ENCODE data around the gene SSR2. TPM values are rescaled to one million over a fixed set of nuclear protein-coding genes. Genes with fewer than 3 reads are reported as not detected.

Gene SSR2
- total and polyA plus RNA-seq, 7 donors = 44.6 to 255 (median 77.5) TPM

GRCh38 chr1:155984341-155984740 lies 36.4 kb downstream of the SSR2 start:
- TF ChIP-seq CTCF (IDR thresholded peaks at IDR 0.05) = no peak
- intact Hi-C loops (cut with DNase I) = no loop called here
- no peak for DNase-seq

GRCh38 chr1:155983191-155984024 lies 37.3 kb downstream of the SSR2 start:
- WGBS, 3 donors = 29 to 58% (median 34%) methylated on average over 4 of the region's 4 CpGs
- intact Hi-C loops (cut with DNase I) = no loop called here
- Histone ChIP-seq H3K27me3 (ENCODE audit: insufficient read depth in 3 of 3, low read length in 2 of 3) (no peaks in the 10 kb centered on the region), H3K27ac (peak overlapping the region; percentile 89), H3K4me3 (peak overlapping the region; percentile 88), H3K9me3 (no peaks in the 10 kb centered on the region), H3K36me3 (ENCODE audit: insufficient read depth in 1 of 2, low read depth in 1 of 2) (no peaks in the 10 kb centered on the region), H3K4me1 (peaks cover 41% of the 10 kb centered on the region)
- ATAC-seq = peak in 3 of 4 donors; percentile 16 to 50 (median 31)
- peak; percentile 76 to 86 for DNase-seq
- no peak for TF ChIP-seq CTCF (IDR thresholded peaks at IDR 0.05)

More at GRCh38 chr1:155984341-155984740, 36.4 kb downstream of the SSR2 start:
- H3K27ac ChIP-seq = peak overlapping the region; percentile 89
- peaks cover 38% of the 10 kb centered on the region for H3K4me1 ChIP-seq
- no peak overlapping the region for H3K4me3 ChIP-seq
- ATAC-seq = no peak
- 81 to 84% (median 82%) methylated on average over 7 of the region's 7 CpGs for WGBS, 3 donors
- H3K9me3 ChIP-seq = no peaks in the 10 kb centered on the region
- no peaks in the 10 kb centered on the region for H3K36me3 ChIP-seq (ENCODE audit: insufficient read depth in 1 of 2, low read depth in 1 of 2)
- H3K27me3 ChIP-seq (ENCODE audit: insufficient read depth in 3 of 3, low read length in 2 of 3) = no peaks in the 10 kb centered on the region

- peaks cover 42% of the 10 kb centered on the region for H3K4me1 ChIP-seq
- no peak for DNase-seq
Observed at GRCh38 chr1:155982106-155982505, 38.6 kb downstream of the SSR2 start.

GRCh38 chr1:155981266-155982088 lies 39.3 kb downstream of the SSR2 start:
- H3K4me1 ChIP-seq = peaks cover 46% of the 10 kb centered on the region
- H3K27me3 ChIP-seq (ENCODE audit: insufficient read depth in 3 of 3, low read length in 2 of 3) = no peaks in the 10 kb centered on the region
- H3K27ac ChIP-seq = peak overlapping the region; percentile 89
- H3K4me3 ChIP-seq = peak overlapping the region; percentile 88
- intact Hi-C loops (cut with DNase I) = no loop called here
- ATAC-seq = peak in 2 of 4 donors; percentile 12 to 13
- no peaks in the 10 kb centered on the region for H3K36me3 ChIP-seq (ENCODE audit: insufficient read depth in 1 of 2, low read depth in 1 of 2)
- DNase-seq = peak in 1 of 2 donors; percentile 52
- H3K9me3 ChIP-seq = no peaks in the 10 kb centered on the region
- WGBS, 3 donors = 54 to 60% (median 59%) methylated on average over 6 of the region's 6 CpGs
- no peak for TF ChIP-seq CTCF (IDR thresholded peaks at IDR 0.05)

More at GRCh38 chr1:155982106-155982505, 38.6 kb downstream of the SSR2 start:
- 37 to 59% (median 49%) methylated on average over 7 of the region's 7 CpGs for WGBS, 3 donors
- no peaks in the 10 kb centered on the region for H3K36me3 ChIP-seq (ENCODE audit: insufficient read depth in 1 of 2, low read depth in 1 of 2)
- no peak for TF ChIP-seq CTCF (IDR thresholded peaks at IDR 0.05)
- no peaks in the 10 kb centered on the region for H3K27me3 ChIP-seq (ENCODE audit: insufficient read depth in 3 of 3, low read length in 2 of 3)
- intact Hi-C loops (cut with DNase I) = no loop called here
- H3K27ac ChIP-seq = peak overlapping the region; percentile 89
- no peaks in the 10 kb centered on the region for H3K9me3 ChIP-seq
- peak overlapping the region; percentile 88 for H3K4me3 ChIP-seq
- ATAC-seq = no peak

Data from psoas muscle (tissue), 8 donors.